Left lung (tissue), 10 donors: ENCODE data around the gene COL5A1. TPM values are rescaled to one million over a fixed set of nuclear protein-coding genes. Genes with fewer than 3 reads are reported as not detected.

Experiments used
- ATAC-seq: fragments of 200-7000 bp; cut with Tn5 transposase; one replicate; pipeline ENCODE4 v1.9.1; 2020; ENCODE audit warnings: moderate library complexity
- DNase-seq, 4 donors: peaks; one replicate each; pipeline ENCODE4 v3.0.0-alpha.2; 2013 to 2020
- H3K27ac ChIP-seq, 2 donors: fragments of 200-600 bp; sonication (generic) in 1 of 2; one replicate each; pipeline versions ENCODE4 v1.5.0 to v1.8.0; 2020 to 2021
- H3K27me3 ChIP-seq, 2 donors: fragments of 200-600 bp; sonication (generic) in 1 of 2; one replicate each; pipeline versions ENCODE4 v1.5.0 to v1.8.0; 2020 to 2021
- H3K36me3 ChIP-seq, 2 donors: fragments of 200-600 bp; sonication (generic) in 1 of 2; one replicate each; pipeline versions ENCODE4 v1.5.0 to v1.8.0; 2020 to 2021
- H3K4me1 ChIP-seq, 2 donors: fragments of 200-600 bp; one replicate each; pipeline ENCODE4 v1.8.0; 2021
- H3K4me3 ChIP-seq, 2 donors: fragments of 200-600 bp; sonication (generic) in 1 of 2; one replicate each; pipeline versions ENCODE4 v1.5.0 to v1.8.0; 2020 to 2021; ENCODE audit warnings: mild to moderate bottlenecking in 1 of 2
- H3K9me3 ChIP-seq, 2 donors: fragments of 200-600 bp; sonication (generic) in 1 of 2; one replicate each; pipeline versions ENCODE4 v1.5.0 to v1.8.0; 2020 to 2021
- intact Hi-C, 2 donors: fragments of 100-400 bp; cut with DNase I; formaldehyde crosslinking; loops; one replicate each; pipeline versions ENCODE4 v1.11.2 to v1.14.2; 2022
- polyA plus RNA-seq, 6 donors: library from polyadenylated mRNA; unstranded; fragments of 120-200 nt; gene quantifications; one replicate each; pipeline ENCODE4 v1.2.1, GENCODE V29; 2013; ENCODE audit not compliant: insufficient read length in 6 of 6
- total RNA-seq, 2 donors: library from RNA; stranded (reverse); fragmentation: NEBNext Ultra II Directional; extraction: Animal tissue kit (Norgen Biotek cat#: 25700); gene quantifications; one replicate each; pipeline ENCODE4 v1.2.1, GENCODE V29; 2021
- TF ChIP-seq, protein P1 (sequence below), 2 donors: fragments of 200-600 bp; sonication (generic) in 1 of 2; IDR thresholded peaks; one replicate each; pipeline versions ENCODE4 v1.5.0 to v1.8.0; 2021; ENCODE audit warnings: antibody characterized with exemption in 2 of 2
- donor health status: DM: no; HTN: yes; CAD: no.
- donor health status: DM: no; HTN: no; CAD: no.

The COL5A1 gene
- total and polyA plus RNA-seq, 8 donors = 168 to 357 (median 213) TPM

DNA sequence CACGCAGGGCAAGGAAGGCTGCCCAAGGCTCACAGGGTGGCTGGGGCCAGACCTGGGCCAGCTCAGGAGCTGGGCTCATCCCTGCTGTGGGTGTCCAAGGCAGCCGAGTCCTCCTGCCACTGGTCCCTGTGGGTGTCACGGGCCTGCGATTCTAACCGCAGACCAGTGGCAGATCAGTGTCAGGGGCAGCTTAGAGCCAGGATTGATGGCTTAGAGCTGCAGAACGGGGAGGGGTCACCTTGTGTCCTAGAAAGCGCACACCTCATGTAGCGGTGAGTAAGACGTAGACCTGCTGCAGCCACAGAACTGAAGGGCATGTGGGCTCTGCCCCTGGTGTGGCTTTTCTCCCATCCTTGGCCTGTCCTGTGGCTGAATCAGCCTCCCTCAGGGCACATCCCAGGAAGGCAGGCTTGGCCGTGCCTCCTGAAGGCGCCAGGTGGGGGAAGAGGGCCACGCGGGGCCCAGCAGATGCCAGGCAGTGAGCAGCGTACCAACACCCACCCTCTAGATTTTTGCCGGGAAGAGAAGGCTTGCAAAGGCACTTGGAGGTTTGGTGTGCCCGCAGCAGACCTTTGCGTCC, 160.7 kb downstream of the COL5A1 start:
- no peak overlapping the region for H3K27ac ChIP-seq
- DNase-seq (no peak), ATAC-seq (no peak)
- intact Hi-C loops = no loop called here
- TF ChIP-seq, protein P1, sequence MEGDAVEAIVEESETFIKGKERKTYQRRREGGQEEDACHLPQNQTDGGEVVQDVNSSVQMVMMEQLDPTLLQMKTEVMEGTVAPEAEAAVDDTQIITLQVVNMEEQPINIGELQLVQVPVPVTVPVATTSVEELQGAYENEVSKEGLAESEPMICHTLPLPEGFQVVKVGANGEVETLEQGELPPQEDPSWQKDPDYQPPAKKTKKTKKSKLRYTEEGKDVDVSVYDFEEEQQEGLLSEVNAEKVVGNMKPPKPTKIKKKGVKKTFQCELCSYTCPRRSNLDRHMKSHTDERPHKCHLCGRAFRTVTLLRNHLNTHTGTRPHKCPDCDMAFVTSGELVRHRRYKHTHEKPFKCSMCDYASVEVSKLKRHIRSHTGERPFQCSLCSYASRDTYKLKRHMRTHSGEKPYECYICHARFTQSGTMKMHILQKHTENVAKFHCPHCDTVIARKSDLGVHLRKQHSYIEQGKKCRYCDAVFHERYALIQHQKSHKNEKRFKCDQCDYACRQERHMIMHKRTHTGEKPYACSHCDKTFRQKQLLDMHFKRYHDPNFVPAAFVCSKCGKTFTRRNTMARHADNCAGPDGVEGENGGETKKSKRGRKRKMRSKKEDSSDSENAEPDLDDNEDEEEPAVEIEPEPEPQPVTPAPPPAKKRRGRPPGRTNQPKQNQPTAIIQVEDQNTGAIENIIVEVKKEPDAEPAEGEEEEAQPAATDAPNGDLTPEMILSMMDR (IDR thresholded peaks at IDR 0.05) = no peak
- no peak overlapping the region for H3K4me3 ChIP-seq
- no peaks in the 10 kb centered on the region for H3K27me3 ChIP-seq
- H3K9me3 ChIP-seq = no peaks in the 10 kb centered on the region
- peaks cover 0 to 3% of the 10 kb centered on the region in 2 donors for H3K4me1 ChIP-seq
- H3K36me3 ChIP-seq = peaks cover 0 to 3% of the 10 kb centered on the region in 2 donors

DNA sequence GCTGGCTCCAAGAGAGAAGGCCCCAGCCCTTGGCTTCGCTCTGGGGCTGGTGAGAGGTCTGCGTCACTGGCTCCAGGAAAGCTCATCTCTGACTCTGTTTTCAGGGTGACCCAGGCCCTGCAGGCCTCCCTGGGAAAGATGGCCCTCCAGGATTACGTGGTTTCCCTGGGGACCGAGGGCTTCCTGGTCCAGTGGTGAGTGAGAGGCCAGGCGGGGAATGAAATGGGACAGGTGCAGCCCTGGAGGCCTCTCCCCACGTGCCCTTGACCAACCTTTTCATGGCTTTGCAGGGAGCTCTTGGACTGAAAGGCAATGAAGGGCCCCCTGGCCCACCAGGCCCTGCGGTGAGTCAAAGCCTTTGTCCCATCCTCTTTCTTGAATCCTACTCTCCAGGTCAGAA, 163.3 kb downstream of the COL5A1 start:
- no peak overlapping the region for H3K27ac ChIP-seq
- H3K27me3 ChIP-seq = no peaks in the 10 kb centered on the region
- H3K4me1 ChIP-seq = peaks cover 0 to 7% of the 10 kb centered on the region in 2 donors
- no peak overlapping the region for H3K4me3 ChIP-seq
- no peaks in the 10 kb centered on the region for H3K9me3 ChIP-seq
- H3K36me3 ChIP-seq = peaks cover 0 to 3% of the 10 kb centered on the region in 2 donors
- ATAC-seq (no peak), DNase-seq (no peak)
- intact Hi-C loops = no loop called here
- TF ChIP-seq, protein P1 (IDR thresholded peaks at IDR 0.05) = no peak

DNA sequence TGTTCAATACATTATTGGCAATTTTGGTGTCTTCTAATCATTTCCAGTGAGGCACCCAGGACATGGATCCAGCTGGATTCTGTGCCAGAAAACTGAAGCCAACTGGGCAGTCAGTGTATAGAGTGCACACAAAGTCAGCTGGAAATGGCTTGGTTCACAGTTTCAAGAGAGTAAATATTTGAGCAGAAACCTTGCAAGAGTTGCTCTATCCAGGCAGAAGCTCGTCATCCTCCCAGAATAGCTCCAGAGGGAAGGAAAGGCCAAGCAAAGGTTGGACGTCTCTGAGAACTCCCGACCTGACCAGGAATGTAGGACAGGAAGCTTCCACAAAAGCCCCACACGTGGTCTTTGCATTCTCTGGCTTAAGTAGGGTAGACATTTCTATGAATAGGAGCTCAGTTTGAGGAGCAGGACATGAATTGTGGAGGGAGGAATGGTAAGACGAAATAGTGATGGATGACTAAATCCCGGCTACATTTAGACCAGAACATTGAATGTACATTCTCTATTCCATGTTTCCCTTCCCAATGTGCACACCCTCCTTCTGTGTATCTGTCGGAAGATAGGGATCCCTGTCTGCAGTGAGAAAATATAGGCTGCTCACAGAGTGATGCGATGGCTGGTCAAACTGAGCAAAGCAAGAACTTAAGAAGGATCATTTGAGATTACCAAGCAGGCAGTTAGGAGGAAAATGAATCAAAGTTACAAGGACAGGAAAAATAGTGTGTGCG, 166.3 kb downstream of the COL5A1 start:
- Histone ChIP-seq H3K36me3 (no peaks in the 10 kb centered on the region), H3K27me3 (no peaks in the 10 kb centered on the region), H3K4me1 (peaks cover 0 to 10% of the 10 kb centered on the region in 2 donors), H3K4me3 (no peak overlapping the region), H3K27ac (no peak overlapping the region), H3K9me3 (no peaks in the 10 kb centered on the region)
- DNase-seq (peak in 1 of 4 donors; percentile 32), ATAC-seq (peak; percentile 61)
- intact Hi-C loops = no loop called here
- TF ChIP-seq, protein P1 (IDR thresholded peaks at IDR 0.05) = no peak

DNA sequence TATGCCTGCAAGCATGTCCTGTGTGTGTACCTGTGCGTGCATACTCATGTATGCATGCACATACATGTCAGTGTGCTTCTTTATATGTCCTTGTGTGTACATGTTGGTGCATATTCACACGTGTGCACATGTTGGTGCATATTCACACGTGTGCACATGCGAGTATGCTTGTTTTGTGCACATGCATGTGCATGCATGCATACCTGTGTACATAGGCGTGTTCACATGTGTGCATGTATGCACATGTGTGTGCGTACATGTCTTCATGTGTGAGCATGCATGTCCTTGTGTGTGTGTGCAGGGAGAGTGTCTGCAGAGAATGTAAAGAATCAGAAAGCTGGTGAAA, 166.8 kb downstream of the COL5A1 start:
- no peaks in the 10 kb centered on the region for H3K36me3 ChIP-seq

DNA sequence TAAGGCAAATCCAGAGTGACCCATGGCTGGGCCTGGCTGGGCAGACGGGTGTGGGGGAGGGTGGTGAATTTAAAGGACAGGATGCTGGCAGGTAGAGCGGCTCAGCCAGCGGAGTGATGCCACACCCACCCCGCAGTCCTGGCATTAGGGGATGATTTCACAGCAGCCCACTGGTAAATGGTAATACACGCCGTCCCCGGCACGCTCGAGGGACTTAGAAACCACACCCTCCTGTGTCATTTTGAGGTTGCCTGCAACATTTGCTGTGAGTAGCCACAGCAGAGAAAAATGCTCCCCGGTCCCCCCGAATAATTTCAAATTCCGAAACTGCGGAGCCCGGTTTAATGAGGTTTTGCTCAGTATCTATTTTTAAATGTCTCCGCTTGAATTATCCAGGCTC, 167.7 kb downstream of the COL5A1 start:
- ATAC-seq (no peak), DNase-seq (no peak)
- no peaks in the 10 kb centered on the region for H3K9me3 ChIP-seq
- peaks cover 0 to 10% of the 10 kb centered on the region in 2 donors for H3K4me1 ChIP-seq
- no peaks in the 10 kb centered on the region for H3K27me3 ChIP-seq
- intact Hi-C loops = no loop called here
- H3K27ac ChIP-seq = peak overlapping the region in 1 of 2 donors; percentile 3
- H3K4me3 ChIP-seq = no peak overlapping the region
- TF ChIP-seq, protein P1 (IDR thresholded peaks at IDR 0.05) = no peak
- peaks cover 0 to 3% of the 10 kb centered on the region in 2 donors for H3K36me3 ChIP-seq

More for the DNA sequence above, 166.8 kb downstream of the COL5A1 start:
- intact Hi-C loops = no loop called here
- Histone ChIP-seq H3K27me3 (no peaks in the 10 kb centered on the region), H3K4me3 (no peak overlapping the region), H3K27ac (no peak overlapping the region), H3K9me3 (no peaks in the 10 kb centered on the region), H3K4me1 (peaks cover 0 to 10% of the 10 kb centered on the region in 2 donors)
- DNase-seq (no peak), ATAC-seq (no peak)
- TF ChIP-seq, protein P1 (IDR thresholded peaks at IDR 0.05) = no peak
